PFSK-1 (cell line): ENCODE measurements around the gene PHLPP1.

ENCODE experiments used
- POLR2AphosphoS5 ChIP-seq: IDR thresholded peaks from 2 replicates; pipeline ENCODE4 v1.6.1; 2012; ENCODE audit warnings: low read depth, mild to moderate bottlenecking, control low read depth, low read length, moderate library complexity
- SIN3A ChIP-seq: IDR thresholded peaks from 2 replicates; pipeline ENCODE4 v1.6.1; 2012; ENCODE audit warnings: mild to moderate bottlenecking, low read length, moderate library complexity, borderline replicate concordance; ENCODE audit not compliant: insufficient read depth
- TAF1 ChIP-seq: IDR thresholded peaks from 2 replicates; pipeline ENCODE4 v1.6.1; 2012; ENCODE audit warnings: low read length, control low read depth, borderline replicate concordance; ENCODE audit not compliant: insufficient read depth
- TF ChIP-seq, protein P1 (sequence below), 2 experiments: IDR thresholded peaks; 2 replicates each; pipeline versions ENCODE4 v1.6.1 to v1.8.0; 2011 to 2012; ENCODE audit warnings: low read depth in 2 of 2, low read length in 2 of 2, control low read depth in 1 of 2, inconsistent platforms in 1 of 2, mild to moderate bottlenecking in 1 of 2, moderate library complexity in 1 of 2; ENCODE audit not compliant: insufficient read depth in 1 of 2

DNA sequence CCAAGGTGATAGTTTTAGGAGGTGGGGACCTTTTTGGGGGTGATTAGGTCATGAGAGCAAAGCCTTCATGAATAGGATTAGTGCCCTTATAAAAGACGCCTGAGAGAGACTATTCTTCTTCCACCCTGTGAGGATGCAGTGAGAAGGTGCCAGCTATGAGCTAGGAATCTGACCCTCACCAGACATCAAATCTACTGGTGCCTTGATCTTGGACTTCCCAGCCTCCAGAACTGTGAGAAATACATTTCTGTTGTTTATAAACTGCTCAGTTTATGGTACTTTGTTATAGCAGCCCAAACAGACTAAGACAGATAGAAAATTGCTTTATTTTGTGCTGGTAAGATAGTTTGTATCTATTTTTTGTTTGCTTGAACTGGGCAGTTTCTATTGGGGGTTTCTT lies 40.1 kb downstream of the PHLPP1 start:
- TF ChIP-seq, protein P1, sequence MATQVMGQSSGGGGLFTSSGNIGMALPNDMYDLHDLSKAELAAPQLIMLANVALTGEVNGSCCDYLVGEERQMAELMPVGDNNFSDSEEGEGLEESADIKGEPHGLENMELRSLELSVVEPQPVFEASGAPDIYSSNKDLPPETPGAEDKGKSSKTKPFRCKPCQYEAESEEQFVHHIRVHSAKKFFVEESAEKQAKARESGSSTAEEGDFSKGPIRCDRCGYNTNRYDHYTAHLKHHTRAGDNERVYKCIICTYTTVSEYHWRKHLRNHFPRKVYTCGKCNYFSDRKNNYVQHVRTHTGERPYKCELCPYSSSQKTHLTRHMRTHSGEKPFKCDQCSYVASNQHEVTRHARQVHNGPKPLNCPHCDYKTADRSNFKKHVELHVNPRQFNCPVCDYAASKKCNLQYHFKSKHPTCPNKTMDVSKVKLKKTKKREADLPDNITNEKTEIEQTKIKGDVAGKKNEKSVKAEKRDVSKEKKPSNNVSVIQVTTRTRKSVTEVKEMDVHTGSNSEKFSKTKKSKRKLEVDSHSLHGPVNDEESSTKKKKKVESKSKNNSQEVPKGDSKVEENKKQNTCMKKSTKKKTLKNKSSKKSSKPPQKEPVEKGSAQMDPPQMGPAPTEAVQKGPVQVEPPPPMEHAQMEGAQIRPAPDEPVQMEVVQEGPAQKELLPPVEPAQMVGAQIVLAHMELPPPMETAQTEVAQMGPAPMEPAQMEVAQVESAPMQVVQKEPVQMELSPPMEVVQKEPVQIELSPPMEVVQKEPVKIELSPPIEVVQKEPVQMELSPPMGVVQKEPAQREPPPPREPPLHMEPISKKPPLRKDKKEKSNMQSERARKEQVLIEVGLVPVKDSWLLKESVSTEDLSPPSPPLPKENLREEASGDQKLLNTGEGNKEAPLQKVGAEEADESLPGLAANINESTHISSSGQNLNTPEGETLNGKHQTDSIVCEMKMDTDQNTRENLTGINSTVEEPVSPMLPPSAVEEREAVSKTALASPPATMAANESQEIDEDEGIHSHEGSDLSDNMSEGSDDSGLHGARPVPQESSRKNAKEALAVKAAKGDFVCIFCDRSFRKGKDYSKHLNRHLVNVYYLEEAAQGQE (IDR thresholded peaks at IDR 0.05; ENCODE audit: insufficient read depth in 1 of 2, low read depth in 2 of 2, low read length in 2 of 2): no peak
- TF ChIP-seq TAF1 (no peak), SIN3A (no peak), POLR2AphosphoS5 (no peak)
